NAMALWA (cell line): ENCODE data around the gene ELOVL1.

Experiments
- DNase-seq: peaks from one replicate; pipeline ENCODE4 v3.0.0-alpha.2; 2015; ENCODE audit warnings: low spot score

Gene ELOVL1

DNA sequence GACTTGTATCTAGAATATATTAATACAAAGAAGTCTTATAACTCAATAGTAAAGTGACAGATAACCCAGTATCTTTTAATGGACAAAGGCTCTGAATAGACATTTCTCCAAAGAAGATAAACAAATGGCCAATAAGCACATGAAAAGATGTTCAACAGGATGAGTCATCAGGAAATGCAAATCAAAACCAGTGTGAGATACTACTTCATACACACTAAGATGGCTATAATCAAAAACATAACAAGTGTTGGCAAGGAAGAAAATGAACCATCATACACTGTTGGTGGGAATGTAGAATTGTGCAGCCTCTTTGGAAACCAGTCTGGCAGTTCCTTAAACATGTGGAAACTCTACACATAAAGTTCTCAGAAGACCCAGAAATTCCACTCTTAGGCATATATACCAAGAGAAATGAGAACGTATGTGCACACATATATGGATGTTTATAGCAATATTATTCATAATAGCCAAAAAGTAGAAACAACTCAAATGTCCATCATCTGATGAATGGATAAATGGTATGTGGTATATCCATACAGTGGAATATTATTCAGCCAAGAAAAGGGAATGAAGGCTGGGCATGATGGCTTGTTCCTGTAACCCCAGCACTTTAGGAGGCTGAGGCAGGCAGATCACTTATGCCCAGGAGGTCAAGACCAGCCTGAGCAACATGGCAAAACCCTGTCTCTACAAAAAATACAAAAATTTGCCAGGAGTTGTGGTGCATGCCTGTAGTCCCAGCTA lies 40.1 kb downstream of the ELOVL1 start:
- DNase-seq: no peak

DNA sequence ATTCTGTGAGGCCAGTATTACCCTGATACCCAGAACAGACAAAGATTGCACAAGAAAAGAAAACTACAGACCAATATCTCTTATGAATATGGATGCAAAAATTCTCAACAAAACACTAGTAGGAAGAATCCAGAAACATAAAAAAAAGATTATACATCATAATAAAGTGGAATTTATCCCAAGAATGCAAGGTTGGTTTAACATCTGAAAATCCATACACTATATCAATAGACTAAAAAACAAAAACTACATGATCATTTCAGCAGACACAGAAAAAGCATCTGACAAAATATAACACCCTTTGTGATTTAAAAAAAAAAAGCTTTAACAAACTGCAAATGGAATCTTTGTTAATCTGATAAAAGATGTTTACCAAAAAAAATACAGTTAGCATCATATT lies 42.4 kb downstream of the ELOVL1 start:
- no peak for DNase-seq

DNA sequence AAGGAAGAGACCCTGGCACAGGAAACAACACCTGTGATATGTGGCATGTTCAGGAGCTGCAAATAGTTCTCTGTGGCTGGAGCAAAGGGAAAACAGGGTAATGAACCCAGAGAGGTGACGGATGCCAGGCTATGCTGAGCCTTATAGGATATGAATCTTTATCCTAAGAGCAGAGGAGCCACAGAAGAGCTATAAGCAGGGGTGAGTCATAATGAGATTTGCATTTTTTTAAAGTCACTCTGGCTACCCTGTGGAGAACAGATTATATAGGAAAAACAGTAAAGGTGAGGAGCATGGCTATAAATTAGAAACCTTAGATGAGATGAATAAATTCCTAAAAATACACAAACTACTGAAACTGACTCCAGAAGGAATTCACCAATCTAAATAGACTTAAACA lies 43.0 kb downstream of the ELOVL1 start:
- DNase-seq: no peak

DNA sequence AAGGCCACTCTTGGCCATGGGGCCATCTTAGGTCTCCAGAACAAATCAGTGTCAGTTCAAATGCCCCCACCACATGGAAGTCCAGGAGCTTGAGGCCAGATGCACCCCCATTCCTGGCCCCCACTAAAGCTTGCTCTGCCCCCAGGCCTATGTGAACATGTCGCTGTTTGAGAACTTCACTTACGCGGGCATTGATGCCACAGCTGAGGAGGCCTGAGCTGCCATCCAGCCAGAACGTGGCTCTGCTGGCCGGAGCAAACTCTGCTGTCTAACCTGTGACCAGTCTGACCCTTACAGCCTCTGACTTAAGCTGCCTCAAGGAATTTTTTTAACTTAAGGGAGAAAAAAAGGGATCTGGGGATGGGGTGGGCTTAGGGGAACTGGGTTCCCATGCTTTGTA lies 45.3 kb downstream of the ELOVL1 start:
- DNase-seq: no peak

DNA sequence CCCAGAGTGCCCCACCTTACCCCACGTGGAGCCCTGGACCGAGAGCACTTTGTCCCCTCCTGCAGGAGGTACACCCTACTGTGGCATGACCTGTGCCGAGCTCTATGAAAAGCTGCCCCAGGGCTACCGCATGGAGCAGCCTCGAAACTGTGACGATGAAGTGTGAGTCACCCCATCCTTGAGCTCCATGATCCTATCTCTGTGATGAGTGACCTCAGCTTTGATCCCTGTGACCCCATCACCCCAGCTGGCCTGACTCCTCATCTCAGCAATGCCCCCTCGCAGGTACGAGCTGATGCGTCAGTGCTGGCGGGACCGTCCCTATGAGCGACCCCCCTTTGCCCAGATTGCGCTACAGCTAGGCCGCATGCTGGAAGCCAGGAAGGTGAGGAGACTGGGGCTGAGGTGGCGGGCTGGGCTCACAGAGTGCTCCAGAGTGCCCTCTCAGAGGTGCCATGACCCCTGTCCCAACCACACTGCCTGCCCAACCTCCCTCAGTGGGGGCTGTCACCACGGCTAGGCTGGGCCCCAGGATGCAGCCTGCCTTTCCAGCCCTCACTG lies 46.4 kb downstream of the ELOVL1 start:
- DNase-seq: no peak

DNA sequence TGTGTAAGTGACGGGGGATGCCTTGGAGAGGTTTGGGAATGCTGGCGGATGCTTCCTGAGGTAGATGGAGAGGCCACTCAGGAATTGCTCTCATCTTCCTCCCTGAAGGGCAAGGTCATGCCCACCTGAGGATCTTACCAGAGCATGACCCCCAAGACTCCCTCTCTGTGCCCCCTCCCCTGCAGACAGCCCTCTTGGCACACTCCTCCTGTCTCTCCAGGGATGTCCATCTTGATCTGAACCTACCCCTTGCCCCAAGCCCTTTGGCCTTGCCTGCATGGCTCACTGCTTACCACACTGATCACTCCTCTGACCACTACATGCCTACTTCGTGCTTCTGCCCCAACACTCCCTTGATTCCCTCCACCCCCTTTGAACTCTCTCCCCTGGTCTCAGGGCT lies 48.0 kb downstream of the ELOVL1 start:
- DNase-seq: no peak

DNA sequence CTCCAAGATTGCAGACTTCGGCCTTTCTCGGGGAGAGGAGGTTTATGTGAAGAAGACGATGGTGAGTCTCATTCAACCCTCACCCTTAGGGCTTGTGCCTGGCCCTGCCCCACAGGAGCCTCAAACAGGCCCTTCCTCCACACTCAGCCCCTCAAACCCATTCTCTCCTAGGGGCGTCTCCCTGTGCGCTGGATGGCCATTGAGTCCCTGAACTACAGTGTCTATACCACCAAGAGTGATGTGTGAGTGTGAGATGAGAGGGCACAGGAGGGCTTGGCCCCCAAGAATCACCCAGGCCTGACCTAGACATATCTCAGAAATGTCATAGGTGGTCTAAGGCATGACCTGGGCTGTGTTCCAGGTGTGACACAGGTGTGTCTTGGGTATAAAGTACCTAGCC lies 48.5 kb downstream of the ELOVL1 start:
- no peak for DNase-seq

DNA sequence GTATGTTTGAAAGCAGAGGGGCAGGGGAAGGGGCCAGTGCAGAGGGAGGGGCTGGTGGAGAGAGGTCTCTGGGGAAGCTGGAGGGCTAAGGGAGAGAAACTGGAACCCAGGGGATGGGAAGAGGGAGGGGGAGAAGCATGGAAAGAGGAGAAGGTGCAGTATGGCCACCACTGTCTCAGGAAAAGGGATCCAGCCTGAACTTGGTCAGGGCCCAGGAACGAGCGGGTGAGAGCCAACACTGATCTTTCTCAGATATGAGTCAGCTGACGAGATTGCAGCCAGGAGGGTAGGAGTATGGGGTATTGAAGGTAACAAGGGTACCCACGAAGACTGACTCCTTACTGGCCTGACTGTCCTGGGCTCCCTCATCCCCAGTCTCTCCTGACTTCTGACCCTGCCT lies 49.0 kb downstream of the ELOVL1 start:
- DNase-seq: no peak

DNA sequence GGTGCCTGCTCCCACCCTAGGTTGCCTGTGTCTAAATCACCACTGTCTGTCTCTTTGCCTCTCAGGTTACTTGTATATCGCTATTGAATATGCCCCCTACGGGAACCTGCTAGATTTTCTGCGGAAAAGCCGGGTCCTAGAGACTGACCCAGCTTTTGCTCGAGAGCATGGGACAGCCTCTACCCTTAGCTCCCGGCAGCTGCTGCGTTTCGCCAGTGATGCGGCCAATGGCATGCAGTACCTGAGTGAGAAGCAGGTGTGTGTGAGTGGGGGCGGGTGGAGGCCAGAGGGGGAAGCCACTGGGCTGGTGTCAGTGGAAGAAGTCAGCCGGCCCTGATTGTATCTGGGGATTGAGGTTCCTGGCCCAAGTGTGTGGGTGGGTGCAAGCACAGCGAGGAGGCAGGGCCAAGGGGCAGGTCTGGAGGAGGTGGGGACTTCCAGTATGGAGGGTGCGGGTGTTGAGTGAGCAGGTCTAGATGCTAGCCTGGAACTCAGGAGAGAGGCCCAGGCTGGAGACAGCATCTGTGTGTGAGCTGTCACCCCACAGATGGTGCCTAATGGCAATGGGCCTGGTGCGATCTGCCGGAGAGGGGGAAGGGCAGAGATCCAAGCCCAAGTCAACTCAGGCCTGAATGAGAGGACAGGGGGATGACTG lies 49.9 kb downstream of the ELOVL1 start:
- no peak for DNase-seq

DNA sequence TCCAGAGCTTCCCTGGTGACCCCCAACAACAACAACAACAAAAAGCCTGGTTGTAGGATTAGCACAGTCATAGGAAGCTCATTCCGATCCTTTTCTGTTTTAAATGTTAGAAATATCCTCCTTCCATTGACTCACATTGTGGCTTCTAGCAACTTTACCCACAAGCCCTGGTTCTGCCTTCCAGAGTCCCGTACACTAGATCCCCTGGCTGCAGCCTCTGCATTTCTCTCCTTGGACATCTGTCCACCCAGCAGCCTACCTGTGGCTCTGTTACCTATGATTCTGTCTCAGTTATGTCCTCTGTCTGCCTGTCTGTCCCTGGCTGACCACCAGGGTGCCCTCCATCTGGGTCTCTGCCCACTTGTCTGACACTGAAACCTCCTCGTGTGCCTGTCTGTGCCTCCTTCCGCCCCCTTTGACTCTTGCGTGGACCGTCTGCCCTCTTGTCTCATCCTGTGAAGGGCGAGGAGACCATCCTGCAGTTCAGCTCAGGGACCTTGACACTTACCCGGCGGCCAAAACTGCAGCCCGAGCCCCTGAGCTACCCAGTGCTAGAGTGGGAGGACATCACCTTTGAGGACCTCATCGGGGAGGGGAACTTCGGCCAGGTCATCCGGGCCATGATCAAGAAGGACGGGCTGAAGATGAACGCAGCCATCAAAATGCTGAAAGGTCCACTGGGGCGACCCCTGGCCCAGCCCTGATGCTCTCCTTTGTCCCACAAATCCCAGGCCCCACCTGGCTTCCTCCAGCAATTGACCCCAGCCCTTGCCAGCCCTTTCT lies 50.9 kb downstream of the ELOVL1 start:
- no peak for DNase-seq

DNA sequence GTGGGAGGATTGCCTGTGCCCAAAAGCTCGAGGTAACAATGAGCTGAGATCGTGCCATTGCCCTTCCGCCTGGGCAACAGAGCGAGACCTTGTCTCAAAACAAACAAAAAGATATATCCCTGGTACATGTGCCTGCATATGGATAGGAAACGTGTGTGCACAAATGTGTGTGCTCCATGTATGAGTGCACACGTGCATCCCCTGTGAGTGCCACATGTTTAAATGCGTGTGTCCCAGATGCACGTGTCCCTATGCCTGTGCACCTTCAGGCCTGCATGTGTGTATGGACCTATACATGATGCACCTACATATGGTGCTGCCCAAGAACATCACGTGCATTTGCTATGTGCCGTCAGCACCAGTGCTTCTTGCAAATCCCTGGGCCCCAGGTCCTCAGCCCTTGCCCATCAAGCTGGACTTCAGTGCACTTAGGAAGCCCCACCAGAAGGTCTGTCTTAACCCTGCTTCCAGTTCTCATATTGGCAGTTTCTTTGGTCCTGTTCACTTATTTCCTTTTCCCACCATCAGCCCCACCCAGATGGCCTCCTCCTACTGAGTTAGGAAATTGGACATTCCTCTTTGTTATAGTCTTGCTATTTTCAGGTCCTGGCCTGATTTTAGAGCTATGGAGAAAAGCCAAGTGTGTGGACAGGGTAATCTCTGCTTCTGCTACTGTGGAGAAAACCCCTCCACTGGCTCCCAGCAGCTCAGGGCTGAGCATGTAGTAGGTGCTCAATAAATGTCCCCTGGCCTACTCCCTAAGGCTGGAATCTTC lies 51.7 kb downstream of the ELOVL1 start:
- DNase-seq: no peak

DNA sequence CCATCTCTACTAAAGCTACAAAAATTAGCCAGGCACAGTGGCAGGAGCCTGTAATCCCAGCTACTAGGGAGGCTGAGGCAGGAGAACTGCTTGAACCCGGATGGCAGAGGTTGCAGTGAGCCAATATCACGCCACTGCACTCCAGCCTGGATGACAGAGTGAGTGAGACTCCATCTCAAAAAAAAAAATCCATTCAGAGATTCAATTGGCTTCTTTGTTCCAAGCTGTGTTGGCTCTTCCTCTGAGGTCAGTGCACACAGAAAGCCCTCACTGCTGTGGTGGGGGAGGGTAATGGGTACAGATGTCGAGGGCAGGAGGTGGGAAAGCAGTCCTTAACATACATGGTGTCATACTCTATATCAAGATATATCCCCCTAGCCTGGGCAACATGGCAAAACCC lies 52.3 kb downstream of the ELOVL1 start:
- DNase-seq: no peak

DNA sequence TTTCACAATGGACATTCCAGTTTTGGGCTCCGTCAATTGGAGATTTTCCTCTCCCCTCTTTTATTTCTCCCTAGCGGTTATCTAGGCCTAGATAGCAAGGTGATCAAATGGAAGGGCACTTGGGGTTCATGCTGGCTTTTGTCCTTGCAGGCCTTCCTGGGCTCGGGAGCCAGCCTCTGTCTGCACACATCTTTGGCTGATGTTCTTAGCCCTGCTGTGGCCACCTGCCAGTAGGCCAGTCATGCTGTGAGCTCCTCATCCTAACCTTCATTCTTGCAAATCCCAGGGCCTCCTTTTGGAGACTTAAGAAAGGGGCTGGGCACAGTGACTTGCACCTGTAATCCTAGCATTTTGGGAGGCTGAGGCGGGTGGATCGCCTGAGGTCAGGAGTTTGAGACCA lies 53.6 kb downstream of the ELOVL1 start:
- no peak for DNase-seq

DNA sequence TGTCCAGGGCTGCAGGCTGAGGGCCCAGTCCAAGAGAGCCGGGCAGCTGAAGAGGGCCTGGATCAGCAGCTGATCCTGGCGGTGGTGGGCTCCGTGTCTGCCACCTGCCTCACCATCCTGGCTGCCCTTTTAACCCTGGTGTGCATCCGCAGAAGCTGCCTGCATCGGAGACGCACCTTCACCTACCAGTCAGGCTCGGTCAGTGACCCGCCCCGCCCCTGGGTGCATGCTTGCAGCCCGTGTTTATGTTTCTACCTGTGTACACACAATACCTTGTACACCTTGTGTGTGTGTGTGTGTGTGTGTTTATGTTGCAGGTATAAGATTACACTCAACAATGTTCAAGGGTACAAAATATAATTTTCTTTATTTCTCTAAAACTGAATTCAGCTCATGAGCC lies 54.0 kb downstream of the ELOVL1 start:
- DNase-seq: no peak
